Peyer's patch (tissue), 4 donors: Measurements from ENCODE around the gene SPATA16.

Experiments
- CTCF ChIP-seq, 6 experiments: fragments of 450-650 bp in 4 of 6; fragments of 200-600 bp in 2 of 6; sonication (generic) in 1 of 6; IDR thresholded peaks; one replicate each; pipeline ENCODE4 v1.5.1; 2017 to 2019; ENCODE audit warnings: antibody characterized with exemption in 6 of 6, mild to moderate bottlenecking in 3 of 6, moderate library complexity in 1 of 6
- POLR2A ChIP-seq, 2 donors: fragments of 450-650 bp; IDR thresholded peaks; one replicate each; pipeline ENCODE4 v1.5.1; 2017; ENCODE audit warnings: antibody characterized with exemption in 2 of 2, mild to moderate bottlenecking in 2 of 2, moderate library complexity in 2 of 2

- TF ChIP-seq CTCF (IDR thresholded peaks at IDR 0.05) (no peak), POLR2A (IDR thresholded peaks at IDR 0.05) (no peak)
These were observed 225.0 kb downstream of the SPATA16 start for GRCh38 chr3:172915911-172916514.
